ENCODE results near the gene TGM5.

- no peak for TF ChIP-seq CTCF (IDR thresholded peaks at IDR 0.05; ENCODE audit: low read depth, low read length, poor library complexity, severe bottlenecking)
- TF ChIP-seq EZH2phosphoT487 (IDR thresholded peaks at IDR 0.05; ENCODE audit: borderline replicate concordance, low read length) = no peak
These were observed 56.5 kb downstream of the TGM5 start for GRCh38 chr15:43210172-43210745.

Measured in DOHH2 (cell line).